GM19463 (cell line): ENCODE data around the gene MTF2.

Experiments used
- ATAC-seq: cut with Tn5 transposase; IDR thresholded peaks from one replicate; pipeline ENCODE4 v1.9.1; 2021; ENCODE audit warnings: mild to moderate bottlenecking, moderate library complexity; ENCODE audit not compliant: unreplicated experiment

MTF2 gene

GRCh38 chr1:93081716-93082115, 2.6 kb downstream of the MTF2 start:
- ATAC-seq = no peak

GRCh38 chr1:93082313-93082712, 3.2 kb downstream of the MTF2 start:
- ATAC-seq = no peak

- no peak for ATAC-seq
Measured at GRCh38 chr1:93083979-93084378, 4.9 kb downstream of the MTF2 start.

- ATAC-seq = no peak
Measured at GRCh38 chr1:93087532-93087931, 8.4 kb downstream of the MTF2 start.

GRCh38 chr1:93093332-93094006, 14.4 kb downstream of the MTF2 start:
- ATAC-seq = no peak

GRCh38 chr1:93095804-93096585, 16.9 kb downstream of the MTF2 start:
- ATAC-seq = no peak

- no peak for ATAC-seq
Measured at GRCh38 chr1:93102142-93102541, 23.1 kb downstream of the MTF2 start.

GRCh38 chr1:93106226-93106625, 27.1 kb downstream of the MTF2 start:
- no peak for ATAC-seq

- no peak for ATAC-seq
Measured at GRCh38 chr1:93107395-93107794, 28.3 kb downstream of the MTF2 start.

- ATAC-seq = no peak
Measured at GRCh38 chr1:93108335-93108734, 29.3 kb downstream of the MTF2 start.

GRCh38 chr1:93109578-93109977, 30.5 kb downstream of the MTF2 start:
- no peak for ATAC-seq

- no peak for ATAC-seq
Measured at GRCh38 chr1:93111065-93111464, 32.0 kb downstream of the MTF2 start.

GRCh38 chr1:93111561-93111960, 32.5 kb downstream of the MTF2 start:
- no peak for ATAC-seq

- ATAC-seq = no peak
Measured at GRCh38 chr1:93113127-93113526, 34.0 kb downstream of the MTF2 start.

GRCh38 chr1:93114391-93114790, 35.3 kb downstream of the MTF2 start:
- no peak for ATAC-seq

- no peak for ATAC-seq
Measured at GRCh38 chr1:93120614-93121013, 41.5 kb downstream of the MTF2 start.

- no peak for ATAC-seq
Measured at GRCh38 chr1:93123201-93123783, 44.2 kb downstream of the MTF2 start.

- ATAC-seq = no peak
Measured at GRCh38 chr1:93124556-93125355, 45.7 kb downstream of the MTF2 start.

- ATAC-seq = no peak
Measured at GRCh38 chr1:93129507-93130099, 50.5 kb downstream of the MTF2 start.

GRCh38 chr1:93132638-93133037, 53.6 kb downstream of the MTF2 start:
- ATAC-seq = no peak

GRCh38 chr1:93136445-93136844, 57.4 kb downstream of the MTF2 start:
- no peak for ATAC-seq
